HL-60 (cell line): ENCODE results near the gene AFAP1L1.

Experiments used
- CTCF ChIP-seq: IDR thresholded peaks from one replicate; pipeline ENCODE4 v1.5.1; 2011; ENCODE audit warnings: low read length, control low read depth, inconsistent platforms; ENCODE audit not compliant: insufficient read depth
- POLR2AphosphoS5 ChIP-seq: IDR thresholded peaks from 2 replicates; pipeline ENCODE4 v1.6.1; 2012; ENCODE audit warnings: low read depth
- REST ChIP-seq: IDR thresholded peaks from 2 replicates; pipeline ENCODE4 v1.6.1; 2012; ENCODE audit warnings: low read depth; ENCODE audit not compliant: insufficient replicate concordance

- TF ChIP-seq CTCF (no peak), REST (no peak), POLR2AphosphoS5 (no peak)
Observed at GRCh38 chr5:149310947-149311658, 39.4 kb downstream of the AFAP1L1 start.
